Measurements from ENCODE around the gene LEMD1.

The LEMD1 gene

GRCh38 chr1:205371871-205372660, 49.8 kb downstream of the LEMD1 start (continued):
- TF ChIP-seq ISL1 (CRISPR knock-in tag; IDR thresholded peaks at IDR 0.05), result no peak
- no peak for TF ChIP-seq ZNF70 (CRISPR knock-in tag; IDR thresholded peaks at IDR 0.05)
- no peak for TF ChIP-seq ZFP30 (CRISPR knock-in tag; IDR thresholded peaks at IDR 0.05)
- TF ChIP-seq TOX (CRISPR knock-in tag; IDR thresholded peaks at IDR 0.05; ENCODE audit: borderline replicate concordance), result no peak
- no peak for TF ChIP-seq TCF4 (CRISPR knock-in tag; IDR thresholded peaks at IDR 0.05; ENCODE audit: borderline replicate concordance)

- TF ChIP-seq ZFP30 (CRISPR knock-in tag; IDR thresholded peaks at IDR 0.05) (no peak), CSRNP3 (CRISPR knock-in tag; IDR thresholded peaks at IDR 0.05) (no peak), ZNF8 (CRISPR knock-in tag; IDR thresholded peaks at IDR 0.05) (no peak), PPARA (CRISPR knock-in tag; IDR thresholded peaks at IDR 0.05; ENCODE audit: borderline replicate concordance) (no peak), CSDC2 (CRISPR knock-in tag; IDR thresholded peaks at IDR 0.05) (no peak), POU6F1 (CRISPR knock-in tag; IDR thresholded peaks at IDR 0.05; ENCODE audit: borderline replicate concordance, low read depth) (no peak), BACH2 (CRISPR knock-in tag; IDR thresholded peaks at IDR 0.05; ENCODE audit: borderline replicate concordance) (no peak), ISL1 (CRISPR knock-in tag; IDR thresholded peaks at IDR 0.05) (no peak), TCF4 (CRISPR knock-in tag; IDR thresholded peaks at IDR 0.05; ENCODE audit: borderline replicate concordance) (no peak), PATZ1 (CRISPR knock-in tag; IDR thresholded peaks at IDR 0.05; ENCODE audit: borderline replicate concordance) (no peak)
- no peak for ATAC-seq
These were observed 51.1 kb downstream of the LEMD1 start for GRCh38 chr1:205370780-205371179.

GRCh38 chr1:205369701-205370123, 52.1 kb downstream of the LEMD1 start:
- no peak for TF ChIP-seq TCF4 (CRISPR knock-in tag; IDR thresholded peaks at IDR 0.05; ENCODE audit: borderline replicate concordance)
- TF ChIP-seq ISL1 (CRISPR knock-in tag; IDR thresholded peaks at IDR 0.05), result no peak
- no peak for TF ChIP-seq ESRRG (CRISPR knock-in tag; IDR thresholded peaks at IDR 0.05)
- TF ChIP-seq ZNF8 (CRISPR knock-in tag; IDR thresholded peaks at IDR 0.05), result no peak
- no peak for TF ChIP-seq ZFP3 (CRISPR knock-in tag; IDR thresholded peaks at IDR 0.05)
- no peak for TF ChIP-seq PPARA (CRISPR knock-in tag; IDR thresholded peaks at IDR 0.05; ENCODE audit: borderline replicate concordance)
- no peak for TF ChIP-seq GLIS3 (CRISPR knock-in tag; IDR thresholded peaks at IDR 0.05)
- no peak for TF ChIP-seq RARB (CRISPR knock-in tag; IDR thresholded peaks at IDR 0.05)
- TF ChIP-seq OSR1 (CRISPR knock-in tag; IDR thresholded peaks at IDR 0.05), result no peak
- TF ChIP-seq CREB5 (CRISPR knock-in tag; IDR thresholded peaks at IDR 0.05; ENCODE audit: low read depth), result no peak
- no peak for TF ChIP-seq CSDC2 (CRISPR knock-in tag; IDR thresholded peaks at IDR 0.05)
- no peak for TF ChIP-seq SNAI2 (CRISPR knock-in tag; IDR thresholded peaks at IDR 0.05)
- no peak for TF ChIP-seq TSHZ2 (CRISPR knock-in tag; IDR thresholded peaks at IDR 0.05)
- no peak for TF ChIP-seq CSRNP3 (CRISPR knock-in tag; IDR thresholded peaks at IDR 0.05)
- no peak for TF ChIP-seq ARNTL (CRISPR knock-in tag; IDR thresholded peaks at IDR 0.05; ENCODE audit: borderline replicate concordance, low read depth)
- no peak for TF ChIP-seq POU6F1 (CRISPR knock-in tag; IDR thresholded peaks at IDR 0.05; ENCODE audit: borderline replicate concordance, low read depth)
- TF ChIP-seq ZNF565 (CRISPR knock-in tag; conservative IDR thresholded peaks at IDR 0.05; ENCODE audit: low read depth), result no peak
- TF ChIP-seq ZNF70 (CRISPR knock-in tag; IDR thresholded peaks at IDR 0.05), result no peak
- no peak for TF ChIP-seq BACH2 (CRISPR knock-in tag; IDR thresholded peaks at IDR 0.05; ENCODE audit: borderline replicate concordance)
- ATAC-seq, result no peak

Measured in SK-N-SH treated with all-trans-retinoic acid at 6 μM for 48 hours (cell line).